ENCODE results near the gene CRYGN. TPM values are rescaled to one million over a fixed set of nuclear protein-coding genes. Genes with fewer than 3 reads are reported as not detected.

Gene CRYGN
- total RNA-seq, 1 donor from 2014 or later, result not detected

GRCh38 chr7:151438864-151439601 lies 908 bp downstream of the CRYGN start:
- DNase-seq (ENCODE audit: low read depth in 2 of 2), result no peak

DNA sequence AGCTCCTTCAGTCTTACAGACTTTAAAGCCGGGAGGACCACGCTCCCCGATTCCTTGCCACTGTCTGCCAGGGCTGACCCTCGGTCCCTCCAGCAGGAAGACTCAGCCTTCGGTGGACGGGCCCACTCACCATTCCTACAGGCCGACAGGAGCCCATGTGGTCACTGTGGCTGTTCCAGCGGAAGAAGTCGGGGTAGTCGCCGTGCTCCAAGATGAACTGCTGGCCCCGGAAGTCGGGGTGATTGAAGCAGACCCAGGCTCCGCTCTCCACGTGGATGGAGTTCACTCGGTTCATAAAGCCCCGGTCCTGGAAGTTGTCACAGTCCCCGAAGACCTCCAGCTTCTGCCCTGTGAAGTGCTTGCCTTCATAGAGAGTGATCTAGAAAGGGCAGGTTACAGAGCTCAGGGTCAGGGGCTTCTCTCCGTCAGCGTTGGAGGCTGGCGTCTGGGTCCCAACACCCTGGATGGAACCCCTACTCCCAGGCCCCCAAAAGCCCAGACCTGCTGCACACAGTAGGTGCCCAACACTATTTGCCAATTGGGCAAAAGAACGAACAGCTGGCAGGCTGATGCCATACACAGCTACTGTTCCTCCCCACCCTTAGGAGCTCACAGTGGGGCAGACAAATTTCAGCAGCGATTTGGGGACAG lies 1.9 kb downstream of the CRYGN start:
- DNase-seq (ENCODE audit: low read depth in 2 of 2), result no peak

- no peak for DNase-seq (ENCODE audit: low read depth in 2 of 2)
These were observed 2.8 kb downstream of the CRYGN start for GRCh38 chr7:151437159-151437553.

GRCh38 chr7:151436446-151437158 lies 3.3 kb downstream of the CRYGN start:
- DNase-seq (ENCODE audit: low read depth in 2 of 2), result no peak

GRCh38 chr7:151435971-151436370 lies 4.0 kb downstream of the CRYGN start:
- no peak for DNase-seq (ENCODE audit: low read depth in 2 of 2)

DNA sequence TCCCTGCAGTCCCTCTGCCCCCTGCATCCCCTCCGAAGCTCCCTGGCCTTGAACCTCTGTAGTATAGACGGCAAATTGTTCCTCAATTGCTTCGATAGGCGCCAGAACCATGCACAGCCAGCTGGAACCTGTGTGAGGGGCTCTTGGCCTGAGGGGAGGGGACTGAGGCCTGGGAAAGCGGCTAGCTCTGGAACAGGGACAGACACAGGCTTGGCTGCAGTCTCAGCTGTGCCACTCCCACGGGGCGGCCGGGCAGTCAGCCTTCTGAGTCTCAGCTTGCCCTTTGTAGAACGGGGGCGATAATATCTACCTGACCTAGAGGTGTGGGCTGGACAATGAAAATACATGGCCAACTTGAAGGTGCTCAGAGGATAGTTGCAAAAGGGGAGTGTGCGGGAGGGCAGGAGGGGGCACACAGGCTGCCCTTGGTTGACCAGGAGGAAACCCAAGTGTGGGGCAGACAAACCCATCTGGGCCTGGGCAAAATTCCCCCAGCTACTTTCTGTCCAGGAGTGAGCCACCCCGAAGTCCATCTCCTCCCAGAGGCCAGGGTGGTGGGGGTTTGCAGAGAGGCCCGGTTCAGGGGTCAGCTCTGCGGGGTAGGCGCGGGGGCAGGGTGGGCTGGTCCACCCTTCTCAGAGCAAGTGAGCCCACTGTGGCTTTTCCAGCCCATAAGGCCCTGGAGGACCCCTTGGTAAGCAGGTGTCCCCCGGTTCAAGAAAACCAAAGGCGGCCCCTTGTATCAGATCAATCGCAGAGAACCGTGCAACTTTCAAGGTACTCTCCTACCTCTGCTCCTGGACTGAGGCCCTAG lies 4.6 kb downstream of the CRYGN start:
- DNase-seq (ENCODE audit: low read depth in 2 of 2), result no peak

GRCh38 chr7:151434549-151434948 lies 5.4 kb downstream of the CRYGN start:
- DNase-seq (ENCODE audit: low read depth in 2 of 2), result no peak

DNA sequence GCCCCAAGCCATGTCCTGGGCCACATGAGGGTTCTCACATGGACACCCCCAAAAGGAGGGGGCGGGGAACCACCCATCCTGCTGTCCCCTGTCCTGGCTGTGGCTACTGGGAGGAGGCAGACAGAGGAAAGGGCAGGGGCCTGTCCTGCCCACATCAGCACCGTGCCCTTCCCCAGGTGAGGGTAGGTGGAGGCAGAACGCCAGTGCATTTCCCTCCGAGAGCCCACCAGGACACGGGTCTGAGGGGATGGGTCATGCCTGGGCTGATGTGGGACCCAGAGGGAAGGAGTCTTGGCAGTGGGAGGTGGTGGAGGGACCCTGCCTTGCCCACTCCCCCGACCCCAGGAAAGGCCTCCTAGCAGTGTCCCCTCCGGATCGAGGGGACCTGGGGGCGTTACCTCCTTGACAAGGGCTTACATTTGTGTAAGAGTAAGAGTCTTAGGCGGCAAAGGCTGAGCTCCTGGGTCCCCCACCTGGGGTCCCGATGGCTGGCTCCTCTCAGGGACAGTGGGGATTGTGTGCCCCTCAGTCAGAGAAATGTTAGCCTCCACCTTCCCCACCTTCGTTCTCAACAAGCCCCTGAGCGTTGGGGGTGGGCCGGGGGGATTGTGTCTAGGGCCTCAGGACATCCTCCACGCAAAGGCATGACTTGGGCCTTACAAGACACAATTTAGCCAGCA lies 6.1 kb downstream of the CRYGN start:
- DNase-seq (ENCODE audit: low read depth in 2 of 2), result no peak

- DNase-seq (ENCODE audit: low read depth in 2 of 2), result no peak
These were observed 7.1 kb downstream of the CRYGN start for GRCh38 chr7:151432658-151433521.

- DNase-seq (ENCODE audit: low read depth in 2 of 2), result no peak
These were observed 8.1 kb downstream of the CRYGN start for GRCh38 chr7:151431768-151432311.

DNA sequence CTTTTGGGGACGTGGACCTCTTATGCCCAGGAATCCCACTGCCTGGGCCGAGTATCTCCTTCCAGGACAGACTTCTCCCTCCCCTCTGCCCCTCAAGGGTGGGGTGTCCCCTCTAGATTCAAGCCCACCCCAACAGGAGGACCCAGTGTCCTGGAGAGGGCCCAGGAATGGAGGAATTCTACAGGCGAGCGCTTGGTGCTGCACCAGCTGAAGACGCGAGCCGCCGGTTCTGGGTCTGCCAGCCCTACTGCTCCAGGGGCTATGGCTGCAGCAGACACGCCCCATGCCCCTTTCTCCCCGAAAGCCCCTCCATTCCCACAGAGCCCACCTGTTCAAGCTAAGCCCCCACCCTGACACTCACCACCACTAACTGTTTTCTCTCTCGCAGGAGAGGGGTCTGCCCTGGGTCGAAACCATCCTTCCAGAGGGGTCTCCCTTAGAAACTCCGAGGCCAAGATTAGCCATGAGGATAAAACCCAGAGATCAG lies 8.6 kb downstream of the CRYGN start:
- no peak for DNase-seq (ENCODE audit: low read depth in 2 of 2)

DNA sequence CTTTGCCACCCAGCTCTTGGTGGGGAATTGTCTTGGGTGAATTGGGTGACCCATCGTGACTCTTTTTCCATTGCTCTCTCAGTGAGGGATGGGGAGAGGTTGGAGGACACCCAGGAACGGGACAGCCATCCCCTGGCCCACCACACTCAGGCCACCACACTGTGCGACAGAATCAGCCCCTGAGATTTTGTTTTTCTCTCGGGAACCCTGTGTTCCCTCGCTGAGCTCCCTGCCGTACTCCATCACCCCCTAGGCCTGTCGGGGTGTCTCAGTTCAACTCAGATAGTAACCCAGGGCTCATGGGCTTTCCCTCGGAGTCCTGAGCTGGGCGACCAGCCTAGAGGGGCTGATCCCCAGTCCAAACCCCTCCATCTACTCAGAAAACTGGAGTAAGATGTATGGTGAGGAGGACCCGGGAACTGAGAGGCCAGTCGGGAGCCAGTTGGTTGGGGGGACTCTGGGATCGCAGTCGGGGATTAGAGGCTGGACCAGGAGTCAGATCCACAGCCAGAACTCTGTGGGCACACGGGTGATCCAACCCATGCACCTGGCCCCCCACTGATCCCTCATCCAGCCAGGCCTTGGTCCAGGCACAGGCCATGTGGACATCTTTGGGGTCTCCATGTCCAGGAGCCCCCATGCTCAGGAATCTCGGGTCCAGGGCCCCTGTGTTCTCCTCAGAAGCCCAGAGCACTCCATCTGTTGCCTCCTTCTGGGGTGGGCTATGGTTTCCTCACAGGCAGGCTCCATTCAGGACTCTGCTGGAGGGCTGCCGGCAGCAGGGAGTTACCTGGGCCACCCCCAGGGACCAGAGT lies 9.3 kb downstream of the CRYGN start:
- DNase-seq (ENCODE audit: low read depth in 2 of 2), result no peak

DNA sequence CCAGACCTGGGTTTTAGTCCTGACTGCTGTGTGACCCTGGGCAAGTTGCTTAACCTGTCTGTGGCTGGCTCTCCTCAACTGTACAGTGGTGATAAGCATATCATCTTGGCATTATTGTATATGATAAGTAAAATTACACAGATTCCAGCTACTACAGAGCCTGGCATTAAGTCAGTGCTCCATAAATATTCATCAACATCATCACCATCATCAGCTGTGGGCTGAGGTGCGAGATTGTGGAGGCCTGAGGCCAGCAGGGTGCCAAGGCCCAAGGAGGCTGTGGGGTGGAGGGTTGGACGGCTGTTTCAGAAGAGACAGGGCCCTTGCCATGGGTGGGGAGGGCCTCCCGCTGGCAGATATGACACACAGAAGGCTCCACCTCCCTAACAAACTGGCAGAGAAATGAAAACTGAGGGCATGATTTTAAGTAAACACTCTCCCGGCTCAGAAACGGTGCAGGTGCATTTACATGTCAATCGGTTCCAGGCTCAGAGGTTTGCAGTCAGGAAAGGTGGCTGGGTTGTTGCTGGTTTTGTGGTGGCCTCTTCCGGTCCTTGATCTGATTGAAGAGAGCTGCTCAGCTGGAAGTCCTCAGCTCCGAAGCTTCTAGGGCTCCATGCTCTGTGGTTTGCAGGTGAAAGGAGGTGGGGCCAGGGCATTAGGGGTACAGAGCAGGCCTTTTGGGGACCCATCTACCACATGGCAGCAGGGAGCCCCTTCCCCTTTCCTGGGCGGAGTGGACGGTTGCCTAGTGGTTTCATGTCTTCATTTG lies 10.2 kb downstream of the CRYGN start:
- DNase-seq (ENCODE audit: low read depth in 2 of 2), result no peak

DNA sequence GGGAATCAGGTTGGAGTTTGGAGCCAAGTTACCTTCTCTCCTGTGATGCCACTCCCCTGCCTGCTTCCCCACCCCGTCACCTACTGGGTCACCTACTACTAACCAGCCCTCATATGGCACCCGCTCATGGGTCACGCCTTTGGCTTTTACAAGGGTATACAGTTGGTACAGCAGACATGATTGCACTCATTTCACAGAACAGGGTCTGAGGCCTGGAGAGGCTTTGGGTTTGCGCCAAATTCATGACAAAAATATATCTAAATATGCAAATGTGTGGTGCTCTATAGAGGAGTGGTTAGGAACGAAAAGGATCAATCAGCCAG lies 10.7 kb downstream of the CRYGN start:
- DNase-seq (ENCODE audit: low read depth in 2 of 2), result no peak

DNA sequence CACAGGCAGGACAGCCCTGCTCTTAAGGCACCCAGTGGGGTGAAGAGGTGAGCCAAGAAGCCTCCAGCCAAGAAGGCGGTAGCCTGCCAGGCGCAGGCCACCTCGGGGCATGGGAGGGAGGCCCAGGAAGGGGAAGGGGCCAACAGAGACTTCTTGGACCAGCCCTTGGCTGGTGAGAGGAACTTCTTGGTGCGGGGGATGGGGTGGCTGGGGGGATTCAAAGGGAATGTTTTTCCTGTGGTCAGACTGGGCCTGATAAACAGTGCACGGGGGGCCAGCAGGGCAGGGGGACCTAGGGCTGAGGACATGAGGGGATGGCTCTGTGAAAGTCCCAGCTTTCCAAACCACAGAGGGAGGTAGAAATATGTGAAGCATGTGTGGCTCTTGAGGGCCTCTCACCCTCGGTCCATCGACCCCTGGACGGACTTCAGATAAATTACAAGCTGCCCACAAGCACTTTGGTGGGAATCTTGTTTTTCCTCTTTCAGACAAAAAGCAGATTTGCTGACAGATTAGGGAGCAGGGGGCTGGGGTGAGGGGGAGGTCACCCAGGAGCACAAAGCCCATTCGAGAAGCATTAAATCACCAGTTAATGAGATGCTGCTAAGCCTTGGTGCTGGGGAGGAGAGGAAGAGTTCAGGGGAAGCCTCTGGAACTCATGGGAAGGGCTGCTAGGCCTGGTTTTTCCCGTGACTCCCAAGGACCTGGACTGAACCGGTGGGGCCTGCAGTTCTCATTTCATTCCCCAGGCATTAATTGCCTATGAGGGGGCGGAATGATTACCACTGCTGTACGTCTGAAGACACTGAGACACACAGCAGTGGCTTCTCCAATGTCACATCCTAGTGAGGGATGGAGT lies 11.3 kb downstream of the CRYGN start:
- DNase-seq (ENCODE audit: low read depth in 2 of 2), result no peak

- DNase-seq (ENCODE audit: low read depth in 2 of 2), result no peak
These were observed 12.1 kb downstream of the CRYGN start for GRCh38 chr7:151427705-151428377.

Measured in lung microvascular endothelial cell (primary cell).